GM12892 (cell line): ENCODE data around the gene NKAIN2.

Experiments
- POLR2A ChIP-seq: IDR thresholded peaks from 2 replicates; pipeline ENCODE4 v1.6.1; 2011; ENCODE audit warnings: low read depth, low read length, control low read depth
- POLR2AphosphoS5 ChIP-seq: IDR thresholded peaks from 2 replicates; pipeline ENCODE4 v1.6.1; 2011; ENCODE audit warnings: low read depth, low read length, control low read depth
- TAF1 ChIP-seq: IDR thresholded peaks from 2 replicates; pipeline ENCODE4 v1.6.1; 2011; ENCODE audit warnings: low read depth, mild to moderate bottlenecking, control low read depth, low read length, borderline replicate concordance

DNA sequence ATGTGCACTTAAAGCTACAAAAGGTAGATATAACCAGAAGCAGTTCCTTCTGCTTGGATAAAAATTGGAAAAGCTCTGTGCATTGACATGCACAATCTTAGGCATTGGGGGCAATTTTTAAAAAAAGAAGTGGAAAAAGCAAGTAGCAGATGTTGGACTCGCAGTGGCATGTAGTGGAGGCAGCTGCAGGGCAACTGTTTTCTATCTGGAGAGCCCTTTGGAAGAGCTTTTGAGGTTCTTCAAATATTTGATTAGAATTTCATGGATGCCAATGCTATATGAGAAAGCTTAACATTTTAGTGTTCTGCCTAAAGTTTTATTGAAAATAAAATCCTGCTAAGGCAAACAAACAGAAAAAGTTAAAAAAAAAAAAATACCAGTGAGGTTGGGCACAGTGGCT is 770.3 kb downstream of the NKAIN2 start:
- no peak for TF ChIP-seq POLR2A
- TF ChIP-seq POLR2AphosphoS5 = no peak
- no peak for TF ChIP-seq TAF1
